HCT116 (cell line): ENCODE results near the gene DVL2. TPM values are rescaled to one million over a fixed set of nuclear protein-coding genes. Genes with fewer than 3 reads are reported as not detected.
A peak's percentile ranks its signal among the peaks of the same experiment; 100 is the strongest.

ENCODE experiments used
- ATAC-seq: fragments of 200-7000 bp; cut with Tn5 transposase; 2 replicates; pipeline ENCODE4 v1.9.1; 2020; ENCODE audit warnings: mild to moderate bottlenecking, moderate library complexity
- BruUV-seq: library from RNA; stranded (reverse); fragments of 400-500 nt; replicated peaks from 2 replicates; lab custom pipeline; 2021; lab: Mats Ljungman, UMichigan
- CTCF ChIA-PET: fragments of 300-600 bp; sonication (Branson Sonifier 250); formaldehyde crosslinking; loops from one replicate; lab custom pipeline; 2021; ENCODE audit warnings: antibody characterized with exemption; lab: Charles Lee
- POLR2A ChIA-PET: fragments of 300-600, 350-600 bp; sonication (Branson Sonifier 250); formaldehyde crosslinking; loops from one replicate; lab custom pipeline; 2021; ENCODE audit warnings: antibody characterized with exemption; lab: Charles Lee
- RAD21 ChIA-PET, 2 experiments: fragments of 300-600 bp; sonication (Branson Sonifier 250); formaldehyde crosslinking; loops; one replicate each; lab custom pipeline; 2023; ENCODE audit warnings: low total read pairs in 2 of 2; ENCODE audit not compliant: uncharacterized antibody in 2 of 2, unreplicated experiment in 2 of 2, low non-redundant PET in 1 of 2; lab: Charles Lee
- DNase-seq: peaks from one replicate; pipeline ENCODE4 v3.0.0-alpha.2; 2010; ENCODE audit warnings: low read depth, low spot score
- H2AFZ ChIP-seq: fragments of 200-600 bp; shearing (Covaris generic), sonication (generic); 2 replicates; pipeline ENCODE4 v1.6.1; 2017; ENCODE audit warnings: low read depth, mixed run types, mixed read lengths, antibody characterized with exemption, low read length; ENCODE audit not compliant: poor library complexity, severe bottlenecking
- H3K27ac ChIP-seq: 2 replicates; pipeline ENCODE4 v1.5.1; 2012; ENCODE audit warnings: low read depth, low read length
- H3K27me3 ChIP-seq: fragments of 200-600 bp; sonication (generic); 2 replicates; pipeline ENCODE4 v1.6.1; 2016; ENCODE audit warnings: mixed run types, low read length, mixed read lengths; ENCODE audit not compliant: insufficient read depth
- H3K36me3 ChIP-seq, 2 experiments: fragments of 200-500 bp in 1 of 2; fragments of 200-600 bp in 1 of 2; sonication (Bioruptor generic) in 1 of 2; sonication (generic) in 1 of 2; 2 replicates each; pipeline versions ENCODE4 v1.5.1 to v1.6.1; 2014 to 2016; ENCODE audit warnings: low read length in 2 of 2, inconsistent platforms in 1 of 2, mixed read lengths in 1 of 2, mixed run types in 1 of 2; ENCODE audit not compliant: insufficient read depth in 2 of 2, control insufficient read depth in 1 of 2
- H3K4me1 ChIP-seq, 2 experiments: fragments of 200-600 bp in 1 of 2; sonication (generic) in 1 of 2; 2 replicates each; pipeline versions ENCODE4 v1.5.1 to v1.6.1; 2012 to 2017; ENCODE audit warnings: low read length in 2 of 2, inconsistent platforms in 1 of 2, mild to moderate bottlenecking in 1 of 2, mixed read lengths in 1 of 2, mixed run types in 1 of 2, moderate library complexity in 1 of 2; ENCODE audit not compliant: insufficient read depth in 2 of 2, control insufficient read depth in 1 of 2
- H3K4me2 ChIP-seq: fragments of 200-600 bp; sonication (generic); 2 replicates; pipeline ENCODE4 v1.6.1; 2017; ENCODE audit warnings: mixed run types, low read length, mixed read lengths
- H3K4me3 ChIP-seq, 2 experiments: fragments of 200-600 bp in 1 of 2; sonication (generic) in 1 of 2; replicated peaks in 1 of 2; 2 replicates each; pipeline ENCODE4 v1.5.1; 2011 to 2016; ENCODE audit warnings: low read length in 2 of 2, control low read depth in 1 of 2, low read depth in 1 of 2, mild to moderate bottlenecking in 1 of 2, mixed read lengths in 1 of 2, mixed run types in 1 of 2
- H3K79me2 ChIP-seq: fragments of 200-600 bp; sonication (generic); 2 replicates; pipeline ENCODE4 v1.6.1; 2017; ENCODE audit warnings: mild to moderate bottlenecking, mixed run types, low read length, moderate library complexity, mixed read lengths; ENCODE audit not compliant: insufficient read depth
- H3K9ac ChIP-seq: fragments of 200-600 bp; sonication (generic); 2 replicates; pipeline ENCODE4 v1.6.1; 2016; ENCODE audit warnings: low read length, mixed read lengths
- H3K9me2 ChIP-seq: fragments of 200-600 bp; sonication (generic), shearing (Covaris generic); 2 replicates; pipeline ENCODE4 v1.6.1; 2017; ENCODE audit warnings: mixed run types, mild to moderate bottlenecking, moderate library complexity; ENCODE audit not compliant: insufficient read depth
- H3K9me3 ChIP-seq, 2 experiments: fragments of 200-500 bp in 1 of 2; fragments of 200-600 bp in 1 of 2; sonication (Bioruptor generic) in 1 of 2; sonication (generic) in 1 of 2; 2 replicates each; pipeline ENCODE4 v1.6.1; 2014 to 2017; ENCODE audit warnings: low read length in 2 of 2, mixed read lengths in 2 of 2, inconsistent platforms in 1 of 2, low read depth in 1 of 2, mild to moderate bottlenecking in 1 of 2, mixed run types in 1 of 2, moderate library complexity in 1 of 2; ENCODE audit not compliant: control insufficient read depth in 1 of 2, insufficient read depth in 1 of 2
- H4K20me1 ChIP-seq: fragments of 200-600 bp; sonication (generic), shearing (Covaris generic); 2 replicates; pipeline ENCODE4 v1.6.1; 2017; ENCODE audit warnings: mixed run types, mild to moderate bottlenecking, moderate library complexity; ENCODE audit not compliant: insufficient read depth
- ATF3 ChIP-seq: IDR thresholded peaks from 2 replicates; pipeline ENCODE4 v1.6.1; 2012
- EGR1 ChIP-seq: IDR thresholded peaks from 2 replicates; pipeline ENCODE4 v1.6.1; 2012; ENCODE audit warnings: low read depth
- ELF1 ChIP-seq: IDR thresholded peaks from 2 replicates; pipeline ENCODE4 v1.6.1; 2012; ENCODE audit warnings: low read depth, borderline replicate concordance
- EZH2 ChIP-seq: fragments of 200-600 bp; sonication (generic); IDR thresholded peaks from 2 replicates; pipeline ENCODE4 v1.6.1; 2017; ENCODE audit warnings: antibody characterized with exemption, mixed run types
- EZH2phosphoT487 ChIP-seq: fragments of 200-600 bp; IDR thresholded peaks from 2 replicates; pipeline ENCODE4 v1.6.1; 2018; ENCODE audit warnings: antibody characterized with exemption, borderline replicate concordance
- FOSL1 ChIP-seq: IDR thresholded peaks from 2 replicates; pipeline ENCODE4 v1.6.1; 2012; ENCODE audit warnings: low read depth
- JUND ChIP-seq: IDR thresholded peaks from 2 replicates; pipeline ENCODE4 v1.6.1; 2012
- POLR2A ChIP-seq: IDR thresholded peaks from 2 replicates; pipeline ENCODE4 v1.7.0; 2011; ENCODE audit warnings: borderline replicate concordance; ENCODE audit not compliant: insufficient read depth, insufficient read length; ENCODE audit errors: extremely low read depth
- POLR2AphosphoS5 ChIP-seq: IDR thresholded peaks from 2 replicates; pipeline ENCODE4 v1.6.1; 2011; ENCODE audit warnings: mild to moderate bottlenecking, low read depth, low read length, moderate library complexity
- RAD21 ChIP-seq: IDR thresholded peaks from 2 replicates; pipeline ENCODE4 v1.6.1; 2012; ENCODE audit warnings: low read depth, mild to moderate bottlenecking
- SIN3A ChIP-seq: IDR thresholded peaks from 2 replicates; pipeline ENCODE4 v1.6.1; 2012; ENCODE audit warnings: low read depth
- SP1 ChIP-seq: IDR thresholded peaks from 2 replicates; pipeline ENCODE4 v1.6.1; 2012; ENCODE audit warnings: low read depth
- SRF ChIP-seq: IDR thresholded peaks from 2 replicates; pipeline ENCODE4 v1.6.1; 2012; ENCODE audit warnings: low read depth
- YY1 ChIP-seq: IDR thresholded peaks from 2 replicates; pipeline ENCODE4 v1.6.1; 2011; ENCODE audit warnings: low read length, low read depth, moderate library complexity, mild to moderate bottlenecking; ENCODE audit not compliant: insufficient replicate concordance; ENCODE audit errors: extremely low read depth
- ZFX ChIP-seq: fragments of 450-650 bp; IDR thresholded peaks from 2 replicates; pipeline ENCODE4 v1.6.1; 2017
- ZNF274 ChIP-seq: fragments of 200-500 bp; sonication (Bioruptor generic); IDR thresholded peaks from 2 replicates; pipeline ENCODE4 v1.6.1; 2014; ENCODE audit warnings: mild to moderate bottlenecking, low read depth, low read length, inconsistent platforms
- intact Hi-C: fragments of 100-400 bp; cut with micrococcal nuclease; formaldehyde crosslinking; loops from 2 replicates; pipeline ENCODE4 v1.10.0; 2022
- total RNA-seq: library from RNA; stranded (reverse); gene quantifications from one replicate; pipeline ENCODE4 v1.2.1, GENCODE V29; 2021; ENCODE audit not compliant: unreplicated experiment
- TF ChIP-seq, protein P1 (sequence below): IDR thresholded peaks from 2 replicates; pipeline ENCODE4 v1.6.1; 2011; ENCODE audit warnings: mild to moderate bottlenecking, low read length, moderate library complexity; ENCODE audit not compliant: insufficient replicate concordance; ENCODE audit errors: extremely low read depth
- TF ChIP-seq, protein P2 (sequence below): IDR thresholded peaks from 2 replicates; pipeline ENCODE4 v1.6.1; 2012

The DVL2 gene
- total RNA-seq, 1 experiment from 2014 or later: 69.7 TPM

GRCh38 chr17:7219812-7220592 is 14.3 kb downstream of the DVL2 start, which contains the start of the genes ACADVL and DLG4:
Gene ACADVL (plus strand): TSS chr17:7219938. CDS start chr17:7219985, 47 bp downstream.
Gene DLG4 (minus strand): TSS chr17:7219836.
- POLR2A ChIA-PET: interaction anchor here (0.6 to 3.2 kb wide), 14 partner anchors 15 to 364 kb away, joined by 3 to 19 read pairs (median 8); partner anchors contain the start of genes DVL2, GABARAP, MPDU1 and PHF23
- TF ChIP-seq YY1 (peak; percentile 66), JUND (no peak; the same call in 1 of the 2 replicates), SIN3A (peak; percentile 73; the same call in 1 of the 2 replicates), ZFX (peak; percentile 40; the same call in 1 of the 2 replicates), ATF3 (no peak), ZNF274 (no peak), SP1 (peak; percentile 17; the same call in 1 of the 2 replicates), EGR1 (peak; percentile 99), ELF1 (no peak), FOSL1 (no peak; the same call in none of the 2 replicates), POLR2AphosphoS5 (peak; percentile 91), EZH2phosphoT487 (no peak), SRF (no peak), RAD21 (no peak), EZH2 (no peak), POLR2A (peak; percentile 61)
- TF ChIP-seq, protein P1, sequence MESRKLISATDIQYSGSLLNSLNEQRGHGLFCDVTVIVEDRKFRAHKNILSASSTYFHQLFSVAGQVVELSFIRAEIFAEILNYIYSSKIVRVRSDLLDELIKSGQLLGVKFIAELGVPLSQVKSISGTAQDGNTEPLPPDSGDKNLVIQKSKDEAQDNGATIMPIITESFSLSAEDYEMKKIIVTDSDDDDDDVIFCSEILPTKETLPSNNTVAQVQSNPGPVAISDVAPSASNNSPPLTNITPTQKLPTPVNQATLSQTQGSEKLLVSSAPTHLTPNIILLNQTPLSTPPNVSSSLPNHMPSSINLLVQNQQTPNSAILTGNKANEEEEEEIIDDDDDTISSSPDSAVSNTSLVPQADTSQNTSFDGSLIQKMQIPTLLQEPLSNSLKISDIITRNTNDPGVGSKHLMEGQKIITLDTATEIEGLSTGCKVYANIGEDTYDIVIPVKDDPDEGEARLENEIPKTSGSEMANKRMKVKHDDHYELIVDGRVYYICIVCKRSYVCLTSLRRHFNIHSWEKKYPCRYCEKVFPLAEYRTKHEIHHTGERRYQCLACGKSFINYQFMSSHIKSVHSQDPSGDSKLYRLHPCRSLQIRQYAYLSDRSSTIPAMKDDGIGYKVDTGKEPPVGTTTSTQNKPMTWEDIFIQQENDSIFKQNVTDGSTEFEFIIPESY: no peak
- TF ChIP-seq, protein P2, sequence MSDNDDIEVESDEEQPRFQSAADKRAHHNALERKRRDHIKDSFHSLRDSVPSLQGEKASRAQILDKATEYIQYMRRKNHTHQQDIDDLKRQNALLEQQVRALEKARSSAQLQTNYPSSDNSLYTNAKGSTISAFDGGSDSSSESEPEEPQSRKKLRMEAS: peak; percentile 17; the same call in 1 of the 2 replicates
- intact Hi-C loops: loop anchor here (2.0 kb wide), 1 partner anchor 77 kb away; no protein-coding TSS in a partner anchor
- Histone ChIP-seq H3K9ac (peak within 1 kb of the TSS; percentile 95), H3K79me2 (peaks cover 30% of the 10 kb centered on the region), H3K36me3 (peaks cover 22 to 34% of the 10 kb centered on the region in 2 experiments; a peak in 3 of 4 replicates), H2AFZ (no peak within 1 kb of the TSS), H4K20me1 (no peaks in the 10 kb centered on the region), H3K27ac (peak within 1 kb of the TSS; percentile 99), H3K27me3 (no peaks in the 10 kb centered on the region), H3K9me2 (no peaks in the 10 kb centered on the region), H3K4me1 (peaks cover 12 to 54% of the 10 kb centered on the region in 2 experiments; a peak in 3 of 4 replicates), H3K9me3 (no peaks in the 10 kb centered on the region), H3K4me2 (peak within 1 kb of the TSS; percentile 96), H3K4me3 (peak within 1 kb of the TSS; percentile 69 to 75)
- CTCF ChIA-PET: interaction anchor here (0.9 to 2.8 kb wide), 14 partner anchors 9 to 340 kb away, joined by 3 to 37 read pairs (median 5); partner anchors contain the start of genes GABARAP, NEURL4, PHF23 and SLC2A4
- RAD21 ChIA-PET: interaction anchor here (0.7 to 1.2 kb wide), 4 partner anchors 18 to 77 kb away, joined by 3 to 7 read pairs (median 6); no protein-coding TSS in a partner anchor
- no TSS peak for BruUV-seq
- ATAC-seq: peak; percentile 71
- no peak for DNase-seq
